ENCODE results near the gene SUGCT. TPM values are rescaled to one million over a fixed set of nuclear protein-coding genes. Genes with fewer than 3 reads are reported as not detected.

The SUGCT gene
- total RNA-seq, 3 donors from 2014 or later, result 7.6 to 19.1 (median 10.1) TPM

DNA sequence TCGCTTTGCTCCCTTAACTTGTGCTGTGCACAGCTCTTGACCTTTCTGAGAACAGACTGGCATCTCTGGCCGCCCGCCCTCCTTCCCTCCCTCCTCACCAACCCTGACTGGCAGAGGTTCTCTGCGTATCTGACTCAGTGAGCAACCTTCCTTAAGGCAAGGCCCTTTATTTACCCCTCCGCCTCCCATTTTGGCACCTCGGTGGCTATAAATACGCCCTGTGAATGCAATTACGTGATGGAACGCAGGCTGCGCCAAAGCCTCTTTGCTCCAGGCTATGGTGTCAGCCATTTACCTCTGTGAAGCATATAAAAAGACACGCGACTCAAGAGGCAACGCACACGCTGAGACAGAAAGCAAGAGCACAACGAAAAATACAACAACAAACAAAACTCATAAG is 764.3 kb downstream of the SUGCT start:
- no peaks in the 10 kb centered on the region for H3K36me3 ChIP-seq (ENCODE audit: low read depth)
- no peaks in the 10 kb centered on the region for H3K4me1 ChIP-seq (ENCODE audit: low read depth)
- DNase-seq, result no peak
- H3K4me3 ChIP-seq, result no peak overlapping the region
- no peak for ATAC-seq
- TF ChIP-seq, protein P1, sequence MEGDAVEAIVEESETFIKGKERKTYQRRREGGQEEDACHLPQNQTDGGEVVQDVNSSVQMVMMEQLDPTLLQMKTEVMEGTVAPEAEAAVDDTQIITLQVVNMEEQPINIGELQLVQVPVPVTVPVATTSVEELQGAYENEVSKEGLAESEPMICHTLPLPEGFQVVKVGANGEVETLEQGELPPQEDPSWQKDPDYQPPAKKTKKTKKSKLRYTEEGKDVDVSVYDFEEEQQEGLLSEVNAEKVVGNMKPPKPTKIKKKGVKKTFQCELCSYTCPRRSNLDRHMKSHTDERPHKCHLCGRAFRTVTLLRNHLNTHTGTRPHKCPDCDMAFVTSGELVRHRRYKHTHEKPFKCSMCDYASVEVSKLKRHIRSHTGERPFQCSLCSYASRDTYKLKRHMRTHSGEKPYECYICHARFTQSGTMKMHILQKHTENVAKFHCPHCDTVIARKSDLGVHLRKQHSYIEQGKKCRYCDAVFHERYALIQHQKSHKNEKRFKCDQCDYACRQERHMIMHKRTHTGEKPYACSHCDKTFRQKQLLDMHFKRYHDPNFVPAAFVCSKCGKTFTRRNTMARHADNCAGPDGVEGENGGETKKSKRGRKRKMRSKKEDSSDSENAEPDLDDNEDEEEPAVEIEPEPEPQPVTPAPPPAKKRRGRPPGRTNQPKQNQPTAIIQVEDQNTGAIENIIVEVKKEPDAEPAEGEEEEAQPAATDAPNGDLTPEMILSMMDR (IDR thresholded peaks at IDR 0.05), result no peak
- H3K9me3 ChIP-seq, result no peaks in the 10 kb centered on the region
- intact Hi-C loops (cut with DNase I, micrococcal nuclease), result no loop called here

DNA sequence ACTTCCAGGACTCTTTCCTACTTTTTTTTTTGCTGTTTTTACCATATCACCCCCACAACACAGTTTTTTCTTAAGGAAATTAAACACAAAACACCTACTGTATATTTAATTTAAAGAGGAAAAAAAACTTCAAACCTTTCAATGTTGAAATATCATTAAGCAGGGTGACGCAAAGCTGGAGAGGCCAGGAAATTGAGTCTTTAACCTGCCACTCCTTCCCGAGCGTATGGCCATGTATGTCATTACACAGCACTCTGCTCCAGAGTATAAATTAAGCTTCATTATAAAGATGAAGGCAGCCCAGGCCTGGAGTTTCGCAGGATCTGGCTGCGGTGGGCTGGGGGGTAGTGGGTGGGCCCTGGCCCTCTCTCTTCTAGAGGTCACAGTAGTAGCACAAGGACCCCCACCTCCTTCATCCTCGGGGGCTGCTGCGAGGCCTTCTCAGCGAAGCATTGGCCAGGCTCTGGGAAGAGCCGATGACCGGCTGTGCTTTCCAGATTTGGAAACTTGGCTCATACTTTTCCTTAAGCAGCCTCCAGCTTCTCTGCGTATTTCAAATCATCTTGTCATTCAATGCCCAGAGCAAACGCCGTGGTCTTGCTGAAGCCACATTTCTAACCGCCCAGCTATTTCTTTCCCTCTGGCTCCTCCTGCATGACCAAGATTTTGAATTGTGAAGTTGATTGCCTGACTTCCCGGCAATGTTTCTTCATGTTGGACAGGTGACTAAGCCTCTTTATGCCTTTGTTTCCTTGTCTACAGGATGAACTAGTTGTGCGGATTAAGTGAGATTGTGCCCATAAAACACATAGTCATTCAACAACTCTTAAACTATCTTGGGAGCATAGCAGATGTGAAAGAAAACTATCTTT is 765.1 kb downstream of the SUGCT start:
- Histone ChIP-seq H3K4me3 (no peak overlapping the region), H3K36me3 (ENCODE audit: low read depth) (no peaks in the 10 kb centered on the region), H3K4me1 (ENCODE audit: low read depth) (no peaks in the 10 kb centered on the region), H3K9me3 (no peaks in the 10 kb centered on the region)
- no peak for DNase-seq
- TF ChIP-seq, protein P1 (IDR thresholded peaks at IDR 0.05), result no peak
- intact Hi-C loops (cut with DNase I, micrococcal nuclease), result no loop called here
- ATAC-seq, result peak; percentile 89

DNA sequence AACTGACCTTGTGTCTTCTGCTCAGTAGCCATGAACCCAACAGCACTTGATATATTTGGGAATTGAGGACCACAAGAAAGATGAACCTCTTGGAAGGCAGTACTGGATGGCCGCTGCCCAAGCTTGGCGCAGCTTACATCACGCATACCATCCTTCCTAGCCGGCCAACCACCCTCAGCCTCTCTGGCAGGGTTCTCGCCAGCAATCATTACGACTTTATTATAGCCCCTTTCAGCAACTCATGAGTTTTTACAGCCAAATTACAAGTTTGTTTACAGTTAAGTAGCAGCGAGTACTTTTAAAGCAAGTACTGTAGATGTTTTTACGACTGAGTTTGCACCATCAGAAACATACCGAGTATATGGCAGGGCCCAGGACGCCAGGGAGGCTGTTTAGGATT is 769.1 kb downstream of the SUGCT start:
- TF ChIP-seq, protein P1 (IDR thresholded peaks at IDR 0.05), result no peak
- intact Hi-C loops (cut with DNase I, micrococcal nuclease), result no loop called here
- Histone ChIP-seq H3K4me1 (ENCODE audit: low read depth) (no peaks in the 10 kb centered on the region), H3K9me3 (no peaks in the 10 kb centered on the region), H3K36me3 (ENCODE audit: low read depth) (no peaks in the 10 kb centered on the region), H3K4me3 (no peak overlapping the region)
- no peak for ATAC-seq
- DNase-seq, result no peak

DNA sequence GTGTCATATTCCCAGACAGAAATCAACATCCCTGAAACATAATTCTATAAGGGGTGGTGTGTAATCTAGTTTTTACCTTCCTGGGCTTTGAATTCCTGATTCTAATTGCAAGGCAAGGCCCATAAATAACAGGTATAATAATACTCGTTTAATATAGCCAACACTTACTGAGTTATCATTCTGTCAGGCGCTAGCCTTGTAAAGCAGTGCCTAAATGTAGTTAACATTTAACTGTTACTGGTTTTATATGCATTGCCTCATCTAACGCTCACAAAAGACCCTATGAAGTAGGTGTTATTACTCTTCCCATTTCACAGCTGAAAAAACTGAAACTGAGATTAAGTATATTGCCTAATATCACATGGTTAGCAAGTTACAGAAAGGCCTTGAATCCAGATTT is 772.5 kb downstream of the SUGCT start:
- TF ChIP-seq, protein P1 (IDR thresholded peaks at IDR 0.05), result no peak
- no peak for DNase-seq
- Histone ChIP-seq H3K4me3 (no peak overlapping the region), H3K4me1 (ENCODE audit: low read depth) (no peaks in the 10 kb centered on the region), H3K9me3 (no peaks in the 10 kb centered on the region), H3K36me3 (ENCODE audit: low read depth) (no peaks in the 10 kb centered on the region)
- peak; percentile 56 for ATAC-seq
- intact Hi-C loops (cut with DNase I, micrococcal nuclease), result no loop called here

DNA sequence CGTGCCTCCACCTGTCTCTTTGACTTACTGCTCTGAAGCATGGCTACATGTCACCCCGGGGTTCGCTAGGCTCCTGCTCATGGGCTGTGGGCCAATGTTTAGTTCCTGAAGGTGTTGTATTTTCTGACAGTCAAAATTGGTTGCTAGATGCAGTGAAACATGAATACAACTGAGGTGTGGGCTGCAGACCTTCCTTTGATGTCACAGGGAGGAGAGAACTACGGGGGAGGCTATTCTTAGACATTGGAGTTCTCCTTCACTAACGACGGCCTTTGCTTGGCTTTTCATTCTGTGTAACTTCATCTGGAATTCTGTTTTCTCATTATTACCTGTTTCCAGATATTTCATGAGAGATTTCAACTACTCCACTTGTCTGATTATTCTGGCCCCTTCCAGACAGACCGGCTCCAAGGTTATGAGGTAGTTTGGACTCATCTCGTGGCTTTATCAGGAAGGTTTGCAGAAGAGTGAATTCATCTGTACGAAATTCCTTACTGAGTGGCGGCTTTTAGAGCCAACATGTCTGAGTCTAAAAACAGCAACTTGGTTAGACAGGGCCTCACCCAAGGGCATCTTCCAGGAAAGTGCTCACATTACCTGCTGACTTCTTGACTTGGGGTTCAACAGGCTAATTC is 774.7 kb downstream of the SUGCT start:
- intact Hi-C loops (cut with DNase I, micrococcal nuclease), result no loop called here
- TF ChIP-seq, protein P1 (IDR thresholded peaks at IDR 0.05), result no peak
- no peaks in the 10 kb centered on the region for H3K36me3 ChIP-seq (ENCODE audit: low read depth)
- no peaks in the 10 kb centered on the region for H3K9me3 ChIP-seq
- DNase-seq, result no peak
- H3K4me1 ChIP-seq (ENCODE audit: low read depth), result no peaks in the 10 kb centered on the region
- H3K4me3 ChIP-seq, result no peak overlapping the region
- ATAC-seq, result no peak

Other genes with a start within 250 kb of the SUGCT start
- 10 to 100 TPM; 48.1 to 59.5 (median 57.5) TPM for gene CDK13, start 184.7 kb upstream of the SUGCT start, total RNA-seq
- 10 to 100 TPM; 29.2 to 35.0 (median 34.7) TPM for gene MPLKIP, start 383 bp upstream of the SUGCT start, total RNA-seq